ENCODE results near the gene CRTAP. TPM values are rescaled to one million over a fixed set of nuclear protein-coding genes. Genes with fewer than 3 reads are reported as not detected.

CRTAP gene
- polyA plus RNA-seq, 1 experiment = 311 TPM

GRCh38 chr3:33081812-33082211 lies 32.0 kb upstream of the CRTAP start:
- Histone ChIP-seq H3K4me3 (ENCODE audit: low read depth, low read length) (no peak overlapping the region), H3K36me3 (ENCODE audit: control insufficient read depth, insufficient read depth, low read length) (no peaks in the 10 kb centered on the region), H3K27me3 (ENCODE audit: control insufficient read depth, insufficient read depth, low read length) (no peaks in the 10 kb centered on the region)
- TF ChIP-seq CTCF (IDR thresholded peaks at IDR 0.05; ENCODE audit: insufficient read depth, low read depth, low read length) = no peak
- DNase-seq (ENCODE audit: low read depth) = no peak
- ChIA-PET POLR2A (no interaction called here), CTCF (interaction anchor here (1.2 kb wide), 1 partner anchor 133 kb away, joined by 3 read pairs; no protein-coding TSS in a partner anchor)

GRCh38 chr3:33083958-33084357 lies 29.9 kb upstream of the CRTAP start:
- TF ChIP-seq CTCF (IDR thresholded peaks at IDR 0.05; ENCODE audit: insufficient read depth, low read depth, low read length) = no peak
- no peaks in the 10 kb centered on the region for H3K36me3 ChIP-seq (ENCODE audit: control insufficient read depth, insufficient read depth, low read length)
- CTCF ChIA-PET = interaction anchor here (1.2 to 2.5 kb wide), 3 partner anchors 10 to 289 kb away, joined by 3 to 14 read pairs (median 3); no protein-coding TSS in a partner anchor
- no peak overlapping the region for H3K4me3 ChIP-seq (ENCODE audit: low read depth, low read length)
- H3K27me3 ChIP-seq (ENCODE audit: control insufficient read depth, insufficient read depth, low read length) = no peaks in the 10 kb centered on the region
- POLR2A ChIA-PET = no interaction called here
- DNase-seq (ENCODE audit: low read depth) = no peak

GRCh38 chr3:33088691-33089090 lies 25.1 kb upstream of the CRTAP start:
- no peak for TF ChIP-seq CTCF (IDR thresholded peaks at IDR 0.05; ENCODE audit: insufficient read depth, low read depth, low read length)
- Histone ChIP-seq H3K36me3 (ENCODE audit: control insufficient read depth, insufficient read depth, low read length) (peaks cover 10% of the 10 kb centered on the region), H3K4me3 (ENCODE audit: low read depth, low read length) (no peak overlapping the region), H3K27me3 (ENCODE audit: control insufficient read depth, insufficient read depth, low read length) (no peaks in the 10 kb centered on the region)
- CTCF ChIA-PET = interaction anchor here (1.5 kb wide), 1 partner anchor 14 kb away, joined by 4 read pairs; no protein-coding TSS in a partner anchor
- POLR2A ChIA-PET = no interaction called here
- DNase-seq (ENCODE audit: low read depth) = no peak

- no peaks in the 10 kb centered on the region for H3K27me3 ChIP-seq (ENCODE audit: control insufficient read depth, insufficient read depth, low read length)
- CTCF ChIA-PET = interaction anchor here (0.6 to 1.5 kb wide), 3 partner anchors 11 to 50 kb away, joined by 3 to 4 read pairs (median 3); no protein-coding TSS in a partner anchor
- TF ChIP-seq CTCF (IDR thresholded peaks at IDR 0.05; ENCODE audit: insufficient read depth, low read depth, low read length) = no peak
- POLR2A ChIA-PET = no interaction called here
- H3K36me3 ChIP-seq (ENCODE audit: control insufficient read depth, insufficient read depth, low read length) = peaks cover 13% of the 10 kb centered on the region
- no peak for DNase-seq (ENCODE audit: low read depth)
- no peak overlapping the region for H3K4me3 ChIP-seq (ENCODE audit: low read depth, low read length)
Measured at GRCh38 chr3:33089515-33089914, 24.3 kb upstream of the CRTAP start.

GRCh38 chr3:33091746-33092145 lies 22.1 kb upstream of the CRTAP start:
- Histone ChIP-seq H3K4me3 (ENCODE audit: low read depth, low read length) (no peak overlapping the region), H3K27me3 (ENCODE audit: control insufficient read depth, insufficient read depth, low read length) (no peaks in the 10 kb centered on the region), H3K36me3 (ENCODE audit: control insufficient read depth, insufficient read depth, low read length) (peaks cover 13% of the 10 kb centered on the region)
- ChIA-PET CTCF (no interaction called here), POLR2A (no interaction called here)
- TF ChIP-seq CTCF (IDR thresholded peaks at IDR 0.05; ENCODE audit: insufficient read depth, low read depth, low read length) = no peak
- no peak for DNase-seq (ENCODE audit: low read depth)
